ENCODE measurements around the gene USP54.

DNA sequence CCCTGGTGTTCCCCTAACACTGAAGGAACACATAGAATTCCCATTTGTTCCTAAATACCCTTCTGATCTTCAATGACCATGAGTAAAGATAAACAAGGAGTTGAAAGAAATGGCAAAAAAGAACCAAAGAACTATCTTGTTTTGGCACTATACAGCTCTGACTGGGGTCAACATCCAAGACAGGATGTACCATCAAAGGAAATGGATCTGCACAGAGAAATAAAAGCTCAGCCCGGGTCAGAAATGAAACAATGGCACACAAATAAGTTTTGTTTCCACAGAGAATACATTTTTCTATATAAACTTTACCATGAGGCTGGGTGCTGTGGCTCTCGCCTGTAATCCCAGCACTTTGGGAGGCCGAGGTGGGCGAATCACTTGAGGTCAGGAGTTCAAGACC lies 18.0 kb upstream of the USP54 start:
- TF ChIP-seq, protein P1, sequence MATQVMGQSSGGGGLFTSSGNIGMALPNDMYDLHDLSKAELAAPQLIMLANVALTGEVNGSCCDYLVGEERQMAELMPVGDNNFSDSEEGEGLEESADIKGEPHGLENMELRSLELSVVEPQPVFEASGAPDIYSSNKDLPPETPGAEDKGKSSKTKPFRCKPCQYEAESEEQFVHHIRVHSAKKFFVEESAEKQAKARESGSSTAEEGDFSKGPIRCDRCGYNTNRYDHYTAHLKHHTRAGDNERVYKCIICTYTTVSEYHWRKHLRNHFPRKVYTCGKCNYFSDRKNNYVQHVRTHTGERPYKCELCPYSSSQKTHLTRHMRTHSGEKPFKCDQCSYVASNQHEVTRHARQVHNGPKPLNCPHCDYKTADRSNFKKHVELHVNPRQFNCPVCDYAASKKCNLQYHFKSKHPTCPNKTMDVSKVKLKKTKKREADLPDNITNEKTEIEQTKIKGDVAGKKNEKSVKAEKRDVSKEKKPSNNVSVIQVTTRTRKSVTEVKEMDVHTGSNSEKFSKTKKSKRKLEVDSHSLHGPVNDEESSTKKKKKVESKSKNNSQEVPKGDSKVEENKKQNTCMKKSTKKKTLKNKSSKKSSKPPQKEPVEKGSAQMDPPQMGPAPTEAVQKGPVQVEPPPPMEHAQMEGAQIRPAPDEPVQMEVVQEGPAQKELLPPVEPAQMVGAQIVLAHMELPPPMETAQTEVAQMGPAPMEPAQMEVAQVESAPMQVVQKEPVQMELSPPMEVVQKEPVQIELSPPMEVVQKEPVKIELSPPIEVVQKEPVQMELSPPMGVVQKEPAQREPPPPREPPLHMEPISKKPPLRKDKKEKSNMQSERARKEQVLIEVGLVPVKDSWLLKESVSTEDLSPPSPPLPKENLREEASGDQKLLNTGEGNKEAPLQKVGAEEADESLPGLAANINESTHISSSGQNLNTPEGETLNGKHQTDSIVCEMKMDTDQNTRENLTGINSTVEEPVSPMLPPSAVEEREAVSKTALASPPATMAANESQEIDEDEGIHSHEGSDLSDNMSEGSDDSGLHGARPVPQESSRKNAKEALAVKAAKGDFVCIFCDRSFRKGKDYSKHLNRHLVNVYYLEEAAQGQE (IDR thresholded peaks at IDR 0.05; ENCODE audit: insufficient read depth in 1 of 2, low read depth in 2 of 2, low read length in 1 of 2): no peak
- TF ChIP-seq, protein P2, sequence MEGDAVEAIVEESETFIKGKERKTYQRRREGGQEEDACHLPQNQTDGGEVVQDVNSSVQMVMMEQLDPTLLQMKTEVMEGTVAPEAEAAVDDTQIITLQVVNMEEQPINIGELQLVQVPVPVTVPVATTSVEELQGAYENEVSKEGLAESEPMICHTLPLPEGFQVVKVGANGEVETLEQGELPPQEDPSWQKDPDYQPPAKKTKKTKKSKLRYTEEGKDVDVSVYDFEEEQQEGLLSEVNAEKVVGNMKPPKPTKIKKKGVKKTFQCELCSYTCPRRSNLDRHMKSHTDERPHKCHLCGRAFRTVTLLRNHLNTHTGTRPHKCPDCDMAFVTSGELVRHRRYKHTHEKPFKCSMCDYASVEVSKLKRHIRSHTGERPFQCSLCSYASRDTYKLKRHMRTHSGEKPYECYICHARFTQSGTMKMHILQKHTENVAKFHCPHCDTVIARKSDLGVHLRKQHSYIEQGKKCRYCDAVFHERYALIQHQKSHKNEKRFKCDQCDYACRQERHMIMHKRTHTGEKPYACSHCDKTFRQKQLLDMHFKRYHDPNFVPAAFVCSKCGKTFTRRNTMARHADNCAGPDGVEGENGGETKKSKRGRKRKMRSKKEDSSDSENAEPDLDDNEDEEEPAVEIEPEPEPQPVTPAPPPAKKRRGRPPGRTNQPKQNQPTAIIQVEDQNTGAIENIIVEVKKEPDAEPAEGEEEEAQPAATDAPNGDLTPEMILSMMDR (IDR thresholded peaks at IDR 0.05): no peak
- TF ChIP-seq POLR2AphosphoS5 (IDR thresholded peaks at IDR 0.05; ENCODE audit: low read depth, low read length): no peak
